ENCODE results near the gene COLEC12.

COLEC12 gene

DNA sequence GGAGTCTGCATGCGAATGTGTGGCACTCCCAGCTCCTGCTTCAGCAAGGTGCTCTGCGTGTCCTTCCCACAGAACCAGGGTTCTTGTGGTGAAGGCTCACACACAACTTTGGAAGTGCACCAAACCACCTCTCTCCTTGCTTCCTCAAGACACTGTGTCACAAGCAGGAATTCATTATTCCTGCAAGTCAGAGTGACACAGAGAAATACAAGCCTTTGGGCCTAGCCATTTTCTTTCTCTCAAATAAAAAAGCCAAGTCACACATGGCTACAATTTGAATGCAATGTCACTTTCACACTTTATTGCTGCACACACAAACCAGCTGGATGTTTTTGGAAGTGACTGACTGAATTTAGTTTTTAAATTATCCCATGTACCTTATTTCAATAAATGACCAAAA, 202.6 kb downstream of the COLEC12 start:
- Histone ChIP-seq H3K9ac (ENCODE audit: low read length) (no peak overlapping the region), H2AK5ac (ENCODE audit: low read length, severe bottlenecking) (no peak overlapping the region), H2AFZ (ENCODE audit: low read depth, low read length) (no peak overlapping the region), H2BK12ac (ENCODE audit: low read length in 2 of 2) (no peak overlapping the region), H3K27me3 (ENCODE audit: control insufficient read depth in 1 of 2, insufficient read depth in 1 of 2, low read length in 2 of 2) (no peaks in the 10 kb centered on the region), H3K23ac (ENCODE audit: low read length in 2 of 2) (no peak overlapping the region), H4K91ac (ENCODE audit: low read length) (no peak overlapping the region), H3K4me3 (ENCODE audit: insufficient read depth in 1 of 2, low read depth in 1 of 2, low read length in 2 of 2) (no peak overlapping the region), H2BK15ac (ENCODE audit: low read depth, poor library complexity, severe bottlenecking) (no peak overlapping the region), H2BK5ac (ENCODE audit: low read depth, low read length, poor library complexity, severe bottlenecking) (no peak overlapping the region), H3K27ac (ENCODE audit: low read length, poor library complexity, severe bottlenecking) (no peak overlapping the region), H3K14ac (ENCODE audit: low read length in 2 of 2) (no peak overlapping the region), H3K9me3 (ENCODE audit: control insufficient read depth, low read length) (no peaks in the 10 kb centered on the region), H3K4me1 (ENCODE audit: control insufficient read depth, insufficient read depth, low read depth, low read length) (no peaks in the 10 kb centered on the region), H3K18ac (ENCODE audit: low read depth in 1 of 2, low read length in 2 of 2) (no peak overlapping the region), H3K4ac (ENCODE audit: low read depth in 1 of 2, low read length in 2 of 2) (no peak overlapping the region), H3K36me3 (ENCODE audit: control insufficient read depth in 1 of 2, insufficient read depth in 2 of 2, low read depth in 1 of 2, low read length in 2 of 2) (no peaks in the 10 kb centered on the region), H3K79me1 (replicated peaks; ENCODE audit: low read length, poor library complexity, severe bottlenecking) (no peaks in the 10 kb centered on the region), H3K4me2 (ENCODE audit: low read length, poor library complexity, severe bottlenecking) (no peak overlapping the region), H4K8ac (ENCODE audit: low read length) (no peak overlapping the region), H2BK120ac (ENCODE audit: low read depth, low read length) (no peak overlapping the region)
- WGBS = 93% methylated on average over 2 of the region's 2 CpGs
- DNase-seq = no peak

DNA sequence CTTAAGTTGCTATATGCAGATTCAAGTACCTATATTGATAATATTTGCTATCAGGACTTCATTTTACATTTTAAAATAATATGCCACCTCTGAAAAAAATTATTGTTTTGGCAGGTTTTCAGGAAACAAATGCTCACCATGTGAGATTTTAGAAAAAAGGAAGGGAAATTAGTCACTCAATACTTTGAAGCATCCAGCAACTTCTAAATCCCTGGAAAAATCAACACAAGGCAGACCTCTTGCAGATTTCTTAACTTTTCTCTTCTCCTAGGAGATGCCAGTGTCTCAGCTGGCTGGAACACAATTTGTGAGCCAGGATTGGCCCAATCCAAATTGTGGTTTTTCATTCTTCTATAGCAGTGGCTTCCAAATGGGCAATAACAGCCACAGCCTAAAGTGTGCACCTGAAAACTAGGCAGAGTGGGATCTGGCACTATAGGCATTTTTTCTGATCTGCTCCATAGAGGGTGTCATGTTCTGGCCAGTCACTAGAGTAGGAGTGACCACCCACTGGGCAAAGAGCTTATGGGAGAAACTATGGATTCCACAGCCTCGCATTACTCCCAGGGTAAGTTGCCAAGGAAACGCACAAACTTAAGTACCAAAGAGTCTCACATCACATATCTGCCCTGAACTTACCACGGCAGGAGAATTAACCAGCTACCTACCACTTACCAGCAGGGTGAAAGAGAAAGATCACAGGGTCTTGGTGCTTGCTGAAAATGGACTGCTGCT, 204.6 kb downstream of the COLEC12 start:
- no peak for DNase-seq
- no peak overlapping the region for H2BK5ac ChIP-seq (ENCODE audit: low read depth, low read length, poor library complexity, severe bottlenecking)
- H3K14ac ChIP-seq (ENCODE audit: low read length in 2 of 2) = no peak overlapping the region
- H3K4me1 ChIP-seq (ENCODE audit: control insufficient read depth, insufficient read depth, low read depth, low read length) = no peaks in the 10 kb centered on the region
- H2BK15ac ChIP-seq (ENCODE audit: low read depth, poor library complexity, severe bottlenecking) = no peak overlapping the region
- no peak overlapping the region for H2AFZ ChIP-seq (ENCODE audit: low read depth, low read length)
- no peak overlapping the region for H2BK12ac ChIP-seq (ENCODE audit: low read length in 2 of 2)
- H3K27me3 ChIP-seq (ENCODE audit: control insufficient read depth in 1 of 2, insufficient read depth in 1 of 2, low read length in 2 of 2) = no peaks in the 10 kb centered on the region
- H3K4me3 ChIP-seq (ENCODE audit: insufficient read depth in 1 of 2, low read depth in 1 of 2, low read length in 2 of 2) = no peak overlapping the region
- H3K18ac ChIP-seq (ENCODE audit: low read depth in 1 of 2, low read length in 2 of 2) = no peak overlapping the region
- H3K4me2 ChIP-seq (ENCODE audit: low read length, poor library complexity, severe bottlenecking) = no peak overlapping the region
- H3K9ac ChIP-seq (ENCODE audit: low read length) = peak overlapping the region; percentile 31
- H2AK5ac ChIP-seq (ENCODE audit: low read length, severe bottlenecking) = no peak overlapping the region
- no peak overlapping the region for H3K27ac ChIP-seq (ENCODE audit: low read length, poor library complexity, severe bottlenecking)
- WGBS = 89% methylated on average over 3 of the region's 3 CpGs
- H3K79me1 ChIP-seq (replicated peaks; ENCODE audit: low read length, poor library complexity, severe bottlenecking) = no peaks in the 10 kb centered on the region
- H3K9me3 ChIP-seq (ENCODE audit: control insufficient read depth, low read length) = no peaks in the 10 kb centered on the region
- H4K8ac ChIP-seq (ENCODE audit: low read length) = no peak overlapping the region
- no peak overlapping the region for H3K4ac ChIP-seq (ENCODE audit: low read depth in 1 of 2, low read length in 2 of 2)
- H3K23ac ChIP-seq (ENCODE audit: low read length in 2 of 2) = no peak overlapping the region
- no peak overlapping the region for H2BK120ac ChIP-seq (ENCODE audit: low read depth, low read length)
- no peaks in the 10 kb centered on the region for H3K36me3 ChIP-seq (ENCODE audit: control insufficient read depth in 1 of 2, insufficient read depth in 2 of 2, low read depth in 1 of 2, low read length in 2 of 2)
- no peak overlapping the region for H4K91ac ChIP-seq (ENCODE audit: low read length)

DNA sequence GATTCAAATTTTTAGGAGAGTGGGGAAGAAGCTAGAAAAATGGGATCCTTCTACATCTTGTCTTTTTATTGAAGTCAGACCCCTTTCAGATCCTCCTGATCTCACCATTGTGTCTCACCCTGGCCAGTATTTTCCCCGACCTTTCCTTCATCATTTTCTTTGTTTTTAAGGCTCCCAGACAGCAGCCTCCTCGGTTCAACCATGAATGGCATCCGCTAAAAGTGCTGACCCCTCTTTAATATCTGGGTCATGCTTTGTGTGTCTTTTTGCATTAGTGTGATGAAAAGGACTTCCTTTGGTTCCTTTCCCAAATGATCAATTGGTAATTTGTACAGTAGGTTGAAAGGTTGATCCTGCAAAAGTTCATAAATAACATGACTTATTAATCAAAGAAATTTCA, 205.9 kb downstream of the COLEC12 start:
- H2BK120ac ChIP-seq (ENCODE audit: low read depth, low read length) = no peak overlapping the region
- no peak overlapping the region for H2AK5ac ChIP-seq (ENCODE audit: low read length, severe bottlenecking)
- DNase-seq = no peak
- H2BK5ac ChIP-seq (ENCODE audit: low read depth, low read length, poor library complexity, severe bottlenecking) = no peak overlapping the region
- H3K18ac ChIP-seq (ENCODE audit: low read depth in 1 of 2, low read length in 2 of 2) = no peak overlapping the region
- no peaks in the 10 kb centered on the region for H3K27me3 ChIP-seq (ENCODE audit: control insufficient read depth in 1 of 2, insufficient read depth in 1 of 2, low read length in 2 of 2)
- H3K4ac ChIP-seq (ENCODE audit: low read depth in 1 of 2, low read length in 2 of 2) = no peak overlapping the region
- no peak overlapping the region for H3K23ac ChIP-seq (ENCODE audit: low read length in 2 of 2)
- H2AFZ ChIP-seq (ENCODE audit: low read depth, low read length) = no peak overlapping the region
- no peak overlapping the region for H3K27ac ChIP-seq (ENCODE audit: low read length, poor library complexity, severe bottlenecking)
- H3K9me3 ChIP-seq (ENCODE audit: control insufficient read depth, low read length) = no peaks in the 10 kb centered on the region
- H3K4me1 ChIP-seq (ENCODE audit: control insufficient read depth, insufficient read depth, low read depth, low read length) = no peaks in the 10 kb centered on the region
- no peaks in the 10 kb centered on the region for H3K36me3 ChIP-seq (ENCODE audit: control insufficient read depth in 1 of 2, insufficient read depth in 2 of 2, low read depth in 1 of 2, low read length in 2 of 2)
- no peak overlapping the region for H2BK15ac ChIP-seq (ENCODE audit: low read depth, poor library complexity, severe bottlenecking)
- H3K4me3 ChIP-seq (ENCODE audit: insufficient read depth in 1 of 2, low read depth in 1 of 2, low read length in 2 of 2) = no peak overlapping the region
- H3K9ac ChIP-seq (ENCODE audit: low read length) = no peak overlapping the region
- H3K79me1 ChIP-seq (replicated peaks; ENCODE audit: low read length, poor library complexity, severe bottlenecking) = no peaks in the 10 kb centered on the region
- H4K8ac ChIP-seq (ENCODE audit: low read length) = no peak overlapping the region
- no peak overlapping the region for H2BK12ac ChIP-seq (ENCODE audit: low read length in 2 of 2)
- no peak overlapping the region for H4K91ac ChIP-seq (ENCODE audit: low read length)
- H3K14ac ChIP-seq (ENCODE audit: low read length in 2 of 2) = no peak overlapping the region
- 97% methylated on average over 3 of the region's 3 CpGs for WGBS
- no peak overlapping the region for H3K4me2 ChIP-seq (ENCODE audit: low read length, poor library complexity, severe bottlenecking)

DNA sequence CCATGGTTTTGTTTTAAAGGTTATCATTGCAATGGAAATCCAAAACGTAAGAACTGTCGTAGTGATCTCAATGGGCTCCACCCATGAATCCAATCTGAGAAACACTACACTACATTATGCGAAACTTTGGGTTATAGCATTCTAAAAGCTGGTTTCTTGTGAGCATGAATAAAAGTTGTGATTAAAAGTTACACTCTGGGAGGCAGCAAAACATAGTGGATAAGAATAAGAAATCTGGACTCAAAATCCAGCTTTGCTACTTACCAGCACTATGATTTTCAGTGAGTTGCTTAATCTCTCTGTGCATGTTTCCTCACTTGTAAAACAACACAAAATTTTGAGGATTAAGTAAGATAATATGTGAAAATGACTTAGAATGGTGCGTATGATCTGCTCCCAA, 207.0 kb downstream of the COLEC12 start:
- H3K27ac ChIP-seq (ENCODE audit: low read length, poor library complexity, severe bottlenecking) = no peak overlapping the region
- no peak overlapping the region for H3K23ac ChIP-seq (ENCODE audit: low read length in 2 of 2)
- no peak overlapping the region for H2BK120ac ChIP-seq (ENCODE audit: low read depth, low read length)
- DNase-seq = peak; percentile 10
- no peaks in the 10 kb centered on the region for H3K9me3 ChIP-seq (ENCODE audit: control insufficient read depth, low read length)
- no peak overlapping the region for H2AK5ac ChIP-seq (ENCODE audit: low read length, severe bottlenecking)
- H4K91ac ChIP-seq (ENCODE audit: low read length) = no peak overlapping the region
- no CpG with 5 or more reads among the region's 4 CpGs for WGBS
- no peak overlapping the region for H3K18ac ChIP-seq (ENCODE audit: low read depth in 1 of 2, low read length in 2 of 2)
- no peak overlapping the region for H3K14ac ChIP-seq (ENCODE audit: low read length in 2 of 2)
- no peak overlapping the region for H2BK5ac ChIP-seq (ENCODE audit: low read depth, low read length, poor library complexity, severe bottlenecking)
- no peak overlapping the region for H3K9ac ChIP-seq (ENCODE audit: low read length)
- H3K36me3 ChIP-seq (ENCODE audit: control insufficient read depth in 1 of 2, insufficient read depth in 2 of 2, low read depth in 1 of 2, low read length in 2 of 2) = no peaks in the 10 kb centered on the region
- H2AFZ ChIP-seq (ENCODE audit: low read depth, low read length) = no peak overlapping the region
- H2BK15ac ChIP-seq (ENCODE audit: low read depth, poor library complexity, severe bottlenecking) = no peak overlapping the region
- no peaks in the 10 kb centered on the region for H3K79me1 ChIP-seq (replicated peaks; ENCODE audit: low read length, poor library complexity, severe bottlenecking)
- no peak overlapping the region for H2BK12ac ChIP-seq (ENCODE audit: low read length in 2 of 2)
- no peaks in the 10 kb centered on the region for H3K27me3 ChIP-seq (ENCODE audit: control insufficient read depth in 1 of 2, insufficient read depth in 1 of 2, low read length in 2 of 2)
- H3K4me3 ChIP-seq (ENCODE audit: insufficient read depth in 1 of 2, low read depth in 1 of 2, low read length in 2 of 2) = no peak overlapping the region
- no peak overlapping the region for H3K4ac ChIP-seq (ENCODE audit: low read depth in 1 of 2, low read length in 2 of 2)
- no peak overlapping the region for H3K4me2 ChIP-seq (ENCODE audit: low read length, poor library complexity, severe bottlenecking)
- no peak overlapping the region for H4K8ac ChIP-seq (ENCODE audit: low read length)
- no peaks in the 10 kb centered on the region for H3K4me1 ChIP-seq (ENCODE audit: control insufficient read depth, insufficient read depth, low read depth, low read length)

Measured in mesenchymal stem cell (in vitro differentiated cells and primary cell).